VCaP (cell line): ENCODE results near the gene MYCN.

Experiments used
- H3K27ac ChIP-seq: fragments of 450-650 bp; 2 replicates; pipeline ENCODE4 v1.5.1; 2017
- CTCF ChIP-seq: fragments of 450-650 bp; conservative IDR thresholded peaks from 2 replicates; pipeline ENCODE4 v1.5.1; 2017; ENCODE audit warnings: mild to moderate bottlenecking, moderate library complexity

Gene MYCN

GRCh38 chr2:15939854-15940660 lies at the start of gene MYCN:
Gene MYCN, plus strand, starts transcription at chr2:15940550. Its CDS starts 1,515 bp downstream, at chr2:15942065.
- H3K27ac ChIP-seq: peak within 1 kb of the TSS; percentile 18; the same call in 1 of the 2 replicates
- peak; percentile 84 for TF ChIP-seq CTCF

GRCh38 chr2:15890936-15891905 lies 49.1 kb upstream of the MYCN start:
- TF ChIP-seq CTCF: no peak
- H3K27ac ChIP-seq: peak overlapping the region; percentile 85; the same call in 1 of the 2 replicates

- peak overlapping the region; percentile 85 for H3K27ac ChIP-seq
- no peak for TF ChIP-seq CTCF
These were observed 48.0 kb upstream of the MYCN start for GRCh38 chr2:15892151-15892880.

GRCh38 chr2:15893085-15893484 lies 47.3 kb upstream of the MYCN start:
- peak overlapping the region; percentile 85 for H3K27ac ChIP-seq

GRCh38 chr2:15893689-15894480 lies 46.5 kb upstream of the MYCN start:
- no peak for TF ChIP-seq CTCF
- H3K27ac ChIP-seq: peak overlapping the region; percentile 85

More at GRCh38 chr2:15893085-15893484, 47.3 kb upstream of the MYCN start:
- no peak for TF ChIP-seq CTCF

GRCh38 chr2:15894481-15895144 lies 45.7 kb upstream of the MYCN start:
- TF ChIP-seq CTCF: no peak
- peak overlapping the region; percentile 85 for H3K27ac ChIP-seq
